Posterior cingulate gyrus (tissue), 11 donors: ENCODE results near the gene SETD5.
A peak's percentile ranks its signal among the peaks of the same experiment; 100 is the strongest.

Experiments
- DNase-seq, 10 donors: peaks; one replicate each; pipeline versions ENCODE4 v3.0.0 to v3.0.0-alpha.2; 2020 to 2021; ENCODE audit warnings: mixed read lengths in 3 of 10
- intact Hi-C: fragments of 100-400 bp; cut with DNase I; formaldehyde crosslinking; loops from one replicate; pipeline ENCODE4 v1.15.1; 2023

Gene SETD5

GRCh38 chr3:9500108-9501050 is 103.0 kb downstream of the SETD5 start:
- DNase-seq = peak in 6 of 10 donors; percentile 28 to 92 (median 48)
- intact Hi-C loops = no loop called here

- intact Hi-C loops = no loop called here
- peak in 1 of 10 donors; percentile 40 for DNase-seq
These were observed 103.8 kb downstream of the SETD5 start for GRCh38 chr3:9501226-9501625.

- intact Hi-C loops = no loop called here
- DNase-seq = peak; percentile 54 to 93 (median 76)
These were observed 105.9 kb downstream of the SETD5 start for GRCh38 chr3:9503283-9503682.

GRCh38 chr3:9507586-9508578 is 110.5 kb downstream of the SETD5 start:
- intact Hi-C loops = no loop called here

GRCh38 chr3:9508781-9509180 is 111.4 kb downstream of the SETD5 start:
- peak in 5 of 10 donors; percentile 16 to 91 (median 82) for DNase-seq
- intact Hi-C loops = no loop called here

More at GRCh38 chr3:9507586-9508578, 110.5 kb downstream of the SETD5 start:
- peak in 1 of 10 donors; percentile 62 for DNase-seq

GRCh38 chr3:9512456-9513045 is 115.1 kb downstream of the SETD5 start:
- intact Hi-C loops = no loop called here
- no peak for DNase-seq

GRCh38 chr3:9514306-9514705 is 116.9 kb downstream of the SETD5 start:
- intact Hi-C loops = no loop called here
- no peak for DNase-seq

GRCh38 chr3:9514956-9515355 is 117.5 kb downstream of the SETD5 start:
- intact Hi-C loops = no loop called here
- no peak for DNase-seq

GRCh38 chr3:9525078-9525477 is 127.7 kb downstream of the SETD5 start:
- intact Hi-C loops = no loop called here
- DNase-seq = no peak
